Prostate gland (tissue), 2 donors: Measurements from ENCODE around the gene DAZAP1. TPM values are rescaled to one million over a fixed set of nuclear protein-coding genes. Genes with fewer than 3 reads are reported as not detected.

Source experiments
- DNase-seq: peaks from one replicate; pipeline ENCODE4 v3.0.0-alpha.2; 2019; ENCODE audit warnings: low spot score
- H3K27ac ChIP-seq, 2 donors: fragments of 200-600 bp; sonication (generic); 2 replicates each; pipeline ENCODE4 v1.5.1; 2017 to 2019
- H3K27me3 ChIP-seq: fragments of 200-600 bp; sonication (generic); replicated peaks from 2 replicates; pipeline ENCODE4 v1.5.1; 2019; ENCODE audit not compliant: insufficient read depth
- H3K36me3 ChIP-seq, 2 donors: fragments of 200-600 bp; sonication (generic); 1 replicate in 1 of 2; 2 replicates in 1 of 2; pipeline versions ENCODE4 v1.5.1 to v1.8.1; 2017 to 2019
- H3K4me1 ChIP-seq: fragments of 200-600 bp; sonication (generic); replicated peaks from 2 replicates; pipeline ENCODE4 v1.5.1; 2019
- H3K4me3 ChIP-seq, 2 donors: fragments of 200-600 bp; sonication (generic); 2 replicates each; pipeline ENCODE4 v1.5.1; 2017 to 2019
- H3K9me3 ChIP-seq: fragments of 200-600 bp; sonication (generic); 2 replicates; pipeline ENCODE4 v1.5.1; 2017
- POLR2A ChIP-seq: fragments of 450-650 bp; IDR thresholded peaks from one replicate; pipeline ENCODE4 v1.6.1; 2016; ENCODE audit warnings: antibody characterized with exemption, mild to moderate bottlenecking
- POLR2AphosphoS5 ChIP-seq: sonication (generic); formaldehyde crosslinking; IDR thresholded peaks from one replicate; pipeline ENCODE4 v1.6.1; 2017; ENCODE audit warnings: antibody characterized with exemption
- WGBS: methylation state at CpG from one replicate; pipeline ENCODE4 v1.1.5; 2018; 5-methylcytosine and 5-hydroxymethylcytosine counted together
- intact Hi-C: fragments of 100-400 bp; cut with DNase I; formaldehyde crosslinking; loops from one replicate; pipeline ENCODE4 v1.14.2; 2022
- total RNA-seq, 2 donors: library from RNA; depleted of rRNA; stranded (reverse); fragments of >200 nt; gene quantifications; one replicate each; pipeline ENCODE4 v1.1.0, GENCODE V29; 2016
- TF ChIP-seq, protein P1 (sequence below), 4 experiments: fragments of 200-600 bp in 2 of 4; fragments of 450-650 bp in 2 of 4; sonication (generic) in 2 of 4; IDR thresholded peaks; 1 replicate in 3 of 4; 2 replicates in 1 of 4; pipeline ENCODE4 v1.5.1; 2016 to 2019; ENCODE audit warnings: antibody characterized with exemption in 4 of 4, mild to moderate bottlenecking in 2 of 4, moderate library complexity in 2 of 4

DAZAP1 gene
- total RNA-seq, 2 donors from 2014 or later: 58.6 to 74.1 TPM

DNA sequence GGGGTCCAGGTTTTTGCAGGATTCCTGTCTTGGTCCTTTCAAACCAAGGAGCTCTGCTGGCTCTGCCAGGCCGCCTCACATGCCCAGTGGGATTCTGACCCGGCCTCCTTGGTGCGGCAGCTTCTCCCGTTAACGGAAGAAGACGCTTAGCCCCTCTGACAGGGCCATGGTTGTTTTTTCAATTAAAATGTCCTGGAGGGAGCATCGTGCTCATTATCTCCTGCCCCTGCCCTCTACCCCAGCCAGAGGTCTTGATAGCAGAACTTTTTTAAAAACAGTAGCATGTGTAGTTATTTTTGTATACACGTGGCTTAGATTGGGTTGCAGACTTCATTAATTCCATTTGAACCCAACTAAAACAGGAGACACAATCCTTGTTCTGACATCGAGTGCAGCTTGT lies 19.4 kb downstream of the DAZAP1 start:
- H3K36me3 ChIP-seq: peaks cover 0 to 7% of the 10 kb centered on the region in 2 donors
- no peak for DNase-seq
- 84% methylated on average over 9 of the region's 9 CpGs for WGBS
- intact Hi-C loops: no loop called here
- TF ChIP-seq, protein P1, sequence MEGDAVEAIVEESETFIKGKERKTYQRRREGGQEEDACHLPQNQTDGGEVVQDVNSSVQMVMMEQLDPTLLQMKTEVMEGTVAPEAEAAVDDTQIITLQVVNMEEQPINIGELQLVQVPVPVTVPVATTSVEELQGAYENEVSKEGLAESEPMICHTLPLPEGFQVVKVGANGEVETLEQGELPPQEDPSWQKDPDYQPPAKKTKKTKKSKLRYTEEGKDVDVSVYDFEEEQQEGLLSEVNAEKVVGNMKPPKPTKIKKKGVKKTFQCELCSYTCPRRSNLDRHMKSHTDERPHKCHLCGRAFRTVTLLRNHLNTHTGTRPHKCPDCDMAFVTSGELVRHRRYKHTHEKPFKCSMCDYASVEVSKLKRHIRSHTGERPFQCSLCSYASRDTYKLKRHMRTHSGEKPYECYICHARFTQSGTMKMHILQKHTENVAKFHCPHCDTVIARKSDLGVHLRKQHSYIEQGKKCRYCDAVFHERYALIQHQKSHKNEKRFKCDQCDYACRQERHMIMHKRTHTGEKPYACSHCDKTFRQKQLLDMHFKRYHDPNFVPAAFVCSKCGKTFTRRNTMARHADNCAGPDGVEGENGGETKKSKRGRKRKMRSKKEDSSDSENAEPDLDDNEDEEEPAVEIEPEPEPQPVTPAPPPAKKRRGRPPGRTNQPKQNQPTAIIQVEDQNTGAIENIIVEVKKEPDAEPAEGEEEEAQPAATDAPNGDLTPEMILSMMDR (IDR thresholded peaks at IDR 0.05): no peak
- TF ChIP-seq POLR2A (no peak), POLR2AphosphoS5 (no peak)
- H3K9me3 ChIP-seq: no peaks in the 10 kb centered on the region
- no peaks in the 10 kb centered on the region for H3K27me3 ChIP-seq
- no peak overlapping the region for H3K27ac ChIP-seq
- no peak overlapping the region for H3K4me3 ChIP-seq
- H3K4me1 ChIP-seq: no peaks in the 10 kb centered on the region

- DNase-seq: no peak
- no peak overlapping the region for H3K27ac ChIP-seq
- no peaks in the 10 kb centered on the region for H3K4me1 ChIP-seq
- intact Hi-C loops: no loop called here
- H3K9me3 ChIP-seq: no peaks in the 10 kb centered on the region
- 90% methylated on average over 27 of the region's 27 CpGs for WGBS
- H3K36me3 ChIP-seq: peaks cover 1 to 8% of the 10 kb centered on the region in 2 donors
- no peak overlapping the region for H3K4me3 ChIP-seq
- TF ChIP-seq POLR2A (no peak), POLR2AphosphoS5 (no peak)
- TF ChIP-seq, protein P1 (IDR thresholded peaks at IDR 0.05): no peak
- H3K27me3 ChIP-seq: no peaks in the 10 kb centered on the region
Observed at GRCh38 chr19:1427221-1427920, 20.0 kb downstream of the DAZAP1 start.

GRCh38 chr19:1428738-1429391 lies 21.5 kb downstream of the DAZAP1 start:
- Histone ChIP-seq H3K9me3 (no peaks in the 10 kb centered on the region), H3K27me3 (no peaks in the 10 kb centered on the region), H3K4me3 (no peak overlapping the region), H3K27ac (no peak overlapping the region), H3K4me1 (no peaks in the 10 kb centered on the region), H3K36me3 (peaks cover 6 to 23% of the 10 kb centered on the region in 2 donors)
- DNase-seq: no peak
- WGBS: 78% methylated on average over 40 of the region's 41 CpGs
- TF ChIP-seq POLR2A (no peak), POLR2AphosphoS5 (no peak)
- TF ChIP-seq, protein P1 (IDR thresholded peaks at IDR 0.05): no peak
- intact Hi-C loops: no loop called here

- peaks cover 6 to 32% of the 10 kb centered on the region in 2 donors for H3K36me3 ChIP-seq
Observed at GRCh38 chr19:1429750-1430149, 22.4 kb downstream of the DAZAP1 start.

More at GRCh38 chr19:1429750-1430149, 22.4 kb downstream of the DAZAP1 start:
- Histone ChIP-seq H3K4me1 (no peaks in the 10 kb centered on the region), H3K27me3 (no peaks in the 10 kb centered on the region), H3K4me3 (no peak overlapping the region), H3K27ac (no peak overlapping the region), H3K9me3 (no peaks in the 10 kb centered on the region)
- peak; percentile 32 for TF ChIP-seq POLR2AphosphoS5
- TF ChIP-seq, protein P1 (IDR thresholded peaks at IDR 0.05): no peak
- no peak for DNase-seq
- intact Hi-C loops: no loop called here
- whole genome bisulfite sequencing: 56% methylated on average over 6 of the region's 14 CpGs
